Fibroblast of skin of back (primary cell): Measurements from ENCODE around the gene ZGLP1.

Source experiments
- DNase-seq: peaks from one replicate; pipeline ENCODE4 v3.0.0-alpha.2; 2013

Gene ZGLP1

GRCh38 chr19:10327793-10328192 is 18.2 kb upstream of the ZGLP1 start:
- DNase-seq, result no peak

GRCh38 chr19:10325732-10326131 is 16.1 kb upstream of the ZGLP1 start:
- DNase-seq, result no peak

- no peak for DNase-seq
These were observed 12.5 kb upstream of the ZGLP1 start for GRCh38 chr19:10321874-10322835.

- DNase-seq, result no peak
These were observed 11.8 kb upstream of the ZGLP1 start for GRCh38 chr19:10321417-10321797.

GRCh38 chr19:10320602-10321416 is 11.2 kb upstream of the ZGLP1 start:
- DNase-seq, result no peak

- DNase-seq, result no peak
These were observed 9.4 kb upstream of the ZGLP1 start for GRCh38 chr19:10318807-10319682.

- no peak for DNase-seq
These were observed 8.3 kb upstream of the ZGLP1 start for GRCh38 chr19:10317857-10318462.

GRCh38 chr19:10317045-10317856 is 7.6 kb upstream of the ZGLP1 start:
- no peak for DNase-seq

- no peak for DNase-seq
These were observed 6.8 kb upstream of the ZGLP1 start for GRCh38 chr19:10316229-10317044.

- peak; percentile 73 for DNase-seq
These were observed 6.0 kb upstream of the ZGLP1 start, which contains the start of gene FDX2 for GRCh38 chr19:10315335-10316214. Gene FDX2 (minus strand): TSS chr19:10316015. CDS start chr19:10315996, 19 bp downstream.

- DNase-seq, result no peak
These were observed 3.3 kb downstream of the ZGLP1 start for GRCh38 chr19:10306327-10306726.

GRCh38 chr19:10305139-10305806 is 4.3 kb downstream of the ZGLP1 start:
- DNase-seq, result peak; percentile 52

- no peak for DNase-seq
These were observed 9.8 kb downstream of the ZGLP1 start for GRCh38 chr19:10299545-10300458.

- no peak for DNase-seq
These were observed 13.6 kb downstream of the ZGLP1 start for GRCh38 chr19:10295847-10296591.

- no peak for DNase-seq
These were observed 14.2 kb downstream of the ZGLP1 start for GRCh38 chr19:10295305-10295846.

- no peak for DNase-seq
These were observed 15.3 kb downstream of the ZGLP1 start for GRCh38 chr19:10294368-10294697.
